HEK293 (cell line): ENCODE results near the gene FTH1.

Source experiments
- BCL11B ChIP-seq: fragments of 450-650 bp; formaldehyde crosslinking; IDR thresholded peaks from 2 replicates; pipeline ENCODE4 v1.5.1; 2016; ENCODE audit warnings: low read depth, missing biosample characterization, missing genetic modification characterization
- MYNN ChIP-seq: fragments of 450-650 bp; formaldehyde crosslinking; IDR thresholded peaks from 2 replicates; pipeline ENCODE4 v1.5.1; 2016; ENCODE audit warnings: missing biosample characterization, missing genetic modification characterization, borderline replicate concordance
- PRDM6 ChIP-seq: fragments of 450-650 bp; formaldehyde crosslinking; IDR thresholded peaks from 2 replicates; pipeline ENCODE4 v1.5.1; 2017; ENCODE audit warnings: missing biosample characterization, missing genetic modification characterization
- SCRT2 ChIP-seq: fragments of 450-650 bp; formaldehyde crosslinking; IDR thresholded peaks from 2 replicates; pipeline ENCODE4 v1.5.1; 2016; ENCODE audit warnings: missing biosample characterization, missing genetic modification characterization
- ZNF292 ChIP-seq: fragments of 450-650 bp; formaldehyde crosslinking; IDR thresholded peaks from 2 replicates; pipeline ENCODE4 v1.5.1; 2016; ENCODE audit warnings: low read depth, missing biosample characterization, missing genetic modification characterization, borderline replicate concordance
- ZNF473 ChIP-seq: fragments of 450-650 bp; formaldehyde crosslinking; IDR thresholded peaks from 2 replicates; pipeline ENCODE4 v1.5.1; 2017; ENCODE audit warnings: missing biosample characterization, missing genetic modification characterization
- ZNF544 ChIP-seq: fragments of 450-650 bp; formaldehyde crosslinking; IDR thresholded peaks from 2 replicates; pipeline ENCODE4 v1.5.0; 2017; ENCODE audit warnings: missing biosample characterization, missing genetic modification characterization
- ZNF660 ChIP-seq: fragments of 450-650 bp; IDR thresholded peaks from 2 replicates; pipeline ENCODE4 v1.5.1; 2018; ENCODE audit warnings: missing biosample characterization, mild to moderate bottlenecking, missing genetic modification characterization
- ZXDB ChIP-seq: fragments of 450-650 bp; formaldehyde crosslinking; IDR thresholded peaks from 2 replicates; pipeline ENCODE4 v1.5.1; 2016; ENCODE audit warnings: missing biosample characterization, missing genetic modification characterization
- TF ChIP-seq, protein P1 (sequence below): fragments of 450-650 bp; formaldehyde crosslinking; IDR thresholded peaks from 2 replicates; pipeline ENCODE4 v1.5.1; 2016; ENCODE audit warnings: missing biosample characterization, missing genetic modification characterization
- TF ChIP-seq, protein P2 (sequence below): fragments of 450-650 bp; formaldehyde crosslinking; conservative IDR thresholded peaks from 2 replicates; pipeline ENCODE4 v1.5.1; 2016; ENCODE audit warnings: low read depth, missing biosample characterization, missing genetic modification characterization
- TF ChIP-seq, protein P3 (sequence below): sonication (generic); formaldehyde crosslinking; IDR thresholded peaks from 2 replicates; pipeline ENCODE4 v1.8.1; 2022; ENCODE audit warnings: mild to moderate bottlenecking, moderate library complexity, missing genetic modification reagents

GRCh38 chr11:61976420-61976800 lies 9.0 kb upstream of the FTH1 start:
- TF ChIP-seq ZNF544 (tag by site-specific recombination) (no peak), ZNF473 (tag by site-specific recombination) (no peak), ZNF292 (no peak), SCRT2 (tag by site-specific recombination) (no peak), PRDM6 (tag by site-specific recombination) (no peak), BCL11B (tag by site-specific recombination) (no peak), MYNN (tag by site-specific recombination) (no peak), ZNF660 (tag by site-specific recombination) (no peak), ZXDB (tag by site-specific recombination) (no peak)
- TF ChIP-seq, protein P1, sequence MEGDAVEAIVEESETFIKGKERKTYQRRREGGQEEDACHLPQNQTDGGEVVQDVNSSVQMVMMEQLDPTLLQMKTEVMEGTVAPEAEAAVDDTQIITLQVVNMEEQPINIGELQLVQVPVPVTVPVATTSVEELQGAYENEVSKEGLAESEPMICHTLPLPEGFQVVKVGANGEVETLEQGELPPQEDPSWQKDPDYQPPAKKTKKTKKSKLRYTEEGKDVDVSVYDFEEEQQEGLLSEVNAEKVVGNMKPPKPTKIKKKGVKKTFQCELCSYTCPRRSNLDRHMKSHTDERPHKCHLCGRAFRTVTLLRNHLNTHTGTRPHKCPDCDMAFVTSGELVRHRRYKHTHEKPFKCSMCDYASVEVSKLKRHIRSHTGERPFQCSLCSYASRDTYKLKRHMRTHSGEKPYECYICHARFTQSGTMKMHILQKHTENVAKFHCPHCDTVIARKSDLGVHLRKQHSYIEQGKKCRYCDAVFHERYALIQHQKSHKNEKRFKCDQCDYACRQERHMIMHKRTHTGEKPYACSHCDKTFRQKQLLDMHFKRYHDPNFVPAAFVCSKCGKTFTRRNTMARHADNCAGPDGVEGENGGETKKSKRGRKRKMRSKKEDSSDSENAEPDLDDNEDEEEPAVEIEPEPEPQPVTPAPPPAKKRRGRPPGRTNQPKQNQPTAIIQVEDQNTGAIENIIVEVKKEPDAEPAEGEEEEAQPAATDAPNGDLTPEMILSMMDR (tag by site-specific recombination), result no peak
- TF ChIP-seq, protein P2, sequence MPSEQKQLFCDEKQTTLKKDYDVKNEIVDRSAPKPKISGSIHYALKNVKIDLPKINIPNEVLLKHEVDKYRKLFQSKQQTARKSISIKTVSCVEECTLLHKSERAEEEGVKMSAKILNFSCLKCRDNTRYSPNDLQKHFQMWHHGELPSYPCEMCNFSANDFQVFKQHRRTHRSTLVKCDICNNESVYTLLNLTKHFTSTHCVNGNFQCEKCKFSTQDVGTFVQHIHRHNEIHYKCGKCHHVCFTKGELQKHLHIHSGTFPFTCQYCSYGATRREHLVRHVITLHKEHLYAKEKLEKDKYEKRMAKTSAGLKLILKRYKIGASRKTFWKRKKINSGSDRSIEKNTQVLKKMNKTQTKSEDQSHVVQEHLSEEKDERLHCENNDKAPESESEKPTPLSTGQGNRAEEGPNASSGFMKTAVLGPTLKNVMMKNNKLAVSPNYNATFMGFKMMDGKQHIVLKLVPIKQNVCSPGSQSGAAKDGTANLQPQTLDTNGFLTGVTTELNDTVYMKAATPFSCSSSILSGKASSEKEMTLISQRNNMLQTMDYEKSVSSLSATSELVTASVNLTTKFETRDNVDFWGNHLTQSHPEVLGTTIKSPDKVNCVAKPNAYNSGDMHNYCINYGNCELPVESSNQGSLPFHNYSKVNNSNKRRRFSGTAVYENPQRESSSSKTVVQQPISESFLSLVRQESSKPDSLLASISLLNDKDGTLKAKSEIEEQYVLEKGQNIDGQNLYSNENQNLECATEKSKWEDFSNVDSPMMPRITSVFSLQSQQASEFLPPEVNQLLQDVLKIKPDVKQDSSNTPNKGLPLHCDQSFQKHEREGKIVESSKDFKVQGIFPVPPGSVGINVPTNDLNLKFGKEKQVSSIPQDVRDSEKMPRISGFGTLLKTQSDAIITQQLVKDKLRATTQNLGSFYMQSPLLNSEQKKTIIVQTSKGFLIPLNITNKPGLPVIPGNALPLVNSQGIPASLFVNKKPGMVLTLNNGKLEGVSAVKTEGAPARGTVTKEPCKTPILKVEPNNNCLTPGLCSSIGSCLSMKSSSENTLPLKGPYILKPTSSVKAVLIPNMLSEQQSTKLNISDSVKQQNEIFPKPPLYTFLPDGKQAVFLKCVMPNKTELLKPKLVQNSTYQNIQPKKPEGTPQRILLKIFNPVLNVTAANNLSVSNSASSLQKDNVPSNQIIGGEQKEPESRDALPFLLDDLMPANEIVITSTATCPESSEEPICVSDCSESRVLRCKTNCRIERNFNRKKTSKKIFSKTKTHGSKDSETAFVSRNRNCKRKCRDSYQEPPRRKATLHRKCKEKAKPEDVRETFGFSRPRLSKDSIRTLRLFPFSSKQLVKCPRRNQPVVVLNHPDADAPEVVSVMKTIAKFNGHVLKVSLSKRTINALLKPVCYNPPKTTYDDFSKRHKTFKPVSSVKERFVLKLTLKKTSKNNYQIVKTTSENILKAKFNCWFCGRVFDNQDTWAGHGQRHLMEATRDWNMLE, result no peak
- TF ChIP-seq, protein P3, sequence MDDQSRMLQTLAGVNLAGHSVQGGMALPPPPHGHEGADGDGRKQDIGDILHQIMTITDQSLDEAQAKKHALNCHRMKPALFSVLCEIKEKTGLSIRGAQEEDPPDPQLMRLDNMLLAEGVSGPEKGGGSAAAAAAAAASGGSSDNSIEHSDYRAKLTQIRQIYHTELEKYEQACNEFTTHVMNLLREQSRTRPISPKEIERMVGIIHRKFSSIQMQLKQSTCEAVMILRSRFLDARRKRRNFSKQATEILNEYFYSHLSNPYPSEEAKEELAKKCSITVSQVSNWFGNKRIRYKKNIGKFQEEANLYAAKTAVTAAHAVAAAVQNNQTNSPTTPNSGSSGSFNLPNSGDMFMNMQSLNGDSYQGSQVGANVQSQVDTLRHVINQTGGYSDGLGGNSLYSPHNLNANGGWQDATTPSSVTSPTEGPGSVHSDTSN, result no peak
